HFF-Myc (cell line): ENCODE results near the gene LRMDA.
"Not testable (repeated sequence)": the region's sequence is repeated elsewhere in the genome, so short reads cannot be mapped to it uniquely, and the experiment has no call there.

Experiments used
- DNase-seq: peaks from one replicate; pipeline ENCODE4 v3.0.0-alpha.2; 2011; ENCODE audit warnings: low read depth; ENCODE audit errors: extremely low read depth
- H3K4me3 ChIP-seq: replicated peaks from 2 replicates; pipeline ENCODE4 v1.5.1; 2011; ENCODE audit warnings: low read depth, mild to moderate bottlenecking, control low read depth, low read length
- TF ChIP-seq, protein P1 (sequence below): IDR thresholded peaks from 2 replicates; pipeline ENCODE4 v1.5.1; 2012; ENCODE audit warnings: mild to moderate bottlenecking, low read depth, low read length, control low read depth; ENCODE audit errors: missing control alignments

LRMDA gene

DNA sequence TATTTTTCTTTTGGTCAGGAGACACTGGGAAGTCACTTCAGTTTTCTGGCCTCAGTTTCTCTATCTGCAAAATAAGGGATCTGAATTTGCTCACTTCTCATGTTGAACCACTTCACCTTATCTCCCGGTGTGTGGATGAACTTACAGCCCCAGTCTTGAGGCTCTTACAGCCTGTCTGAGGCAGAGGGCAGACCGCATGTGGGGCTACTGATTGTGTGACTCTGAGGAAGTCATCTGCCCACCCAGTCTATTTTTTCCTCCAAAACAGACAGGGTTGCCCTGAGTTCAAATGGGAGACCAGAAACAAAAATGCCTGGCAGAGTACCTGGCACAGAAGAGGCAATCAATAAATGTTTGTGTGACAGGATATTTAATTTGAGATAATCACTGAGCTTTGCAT, 78.3 kb downstream of the LRMDA start:
- no peak for DNase-seq
- TF ChIP-seq, protein P1, sequence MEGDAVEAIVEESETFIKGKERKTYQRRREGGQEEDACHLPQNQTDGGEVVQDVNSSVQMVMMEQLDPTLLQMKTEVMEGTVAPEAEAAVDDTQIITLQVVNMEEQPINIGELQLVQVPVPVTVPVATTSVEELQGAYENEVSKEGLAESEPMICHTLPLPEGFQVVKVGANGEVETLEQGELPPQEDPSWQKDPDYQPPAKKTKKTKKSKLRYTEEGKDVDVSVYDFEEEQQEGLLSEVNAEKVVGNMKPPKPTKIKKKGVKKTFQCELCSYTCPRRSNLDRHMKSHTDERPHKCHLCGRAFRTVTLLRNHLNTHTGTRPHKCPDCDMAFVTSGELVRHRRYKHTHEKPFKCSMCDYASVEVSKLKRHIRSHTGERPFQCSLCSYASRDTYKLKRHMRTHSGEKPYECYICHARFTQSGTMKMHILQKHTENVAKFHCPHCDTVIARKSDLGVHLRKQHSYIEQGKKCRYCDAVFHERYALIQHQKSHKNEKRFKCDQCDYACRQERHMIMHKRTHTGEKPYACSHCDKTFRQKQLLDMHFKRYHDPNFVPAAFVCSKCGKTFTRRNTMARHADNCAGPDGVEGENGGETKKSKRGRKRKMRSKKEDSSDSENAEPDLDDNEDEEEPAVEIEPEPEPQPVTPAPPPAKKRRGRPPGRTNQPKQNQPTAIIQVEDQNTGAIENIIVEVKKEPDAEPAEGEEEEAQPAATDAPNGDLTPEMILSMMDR: no peak
- H3K4me3 ChIP-seq: no peak overlapping the region

DNA sequence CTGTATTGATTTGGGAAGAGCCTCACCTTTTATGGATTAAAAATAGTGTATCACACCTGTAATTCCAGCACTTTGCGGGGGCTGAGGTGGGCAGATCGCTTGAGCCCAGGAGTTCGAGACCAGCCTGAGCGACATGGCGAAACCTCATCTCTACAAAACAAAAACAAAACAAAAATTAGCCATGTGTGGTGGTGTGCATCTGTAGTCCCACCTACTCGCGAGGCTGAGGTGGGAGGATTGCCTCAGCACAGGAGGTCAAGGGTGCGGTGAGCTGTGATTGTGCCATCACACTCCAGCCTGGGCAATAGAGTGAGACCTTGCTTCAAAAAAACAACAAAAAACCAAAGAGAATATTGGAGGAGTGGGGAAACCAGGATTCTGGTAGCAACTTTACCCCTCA, 79.6 kb downstream of the LRMDA start:
- TF ChIP-seq, protein P1: no peak
- H3K4me3 ChIP-seq: no peak overlapping the region
- no peak for DNase-seq

DNA sequence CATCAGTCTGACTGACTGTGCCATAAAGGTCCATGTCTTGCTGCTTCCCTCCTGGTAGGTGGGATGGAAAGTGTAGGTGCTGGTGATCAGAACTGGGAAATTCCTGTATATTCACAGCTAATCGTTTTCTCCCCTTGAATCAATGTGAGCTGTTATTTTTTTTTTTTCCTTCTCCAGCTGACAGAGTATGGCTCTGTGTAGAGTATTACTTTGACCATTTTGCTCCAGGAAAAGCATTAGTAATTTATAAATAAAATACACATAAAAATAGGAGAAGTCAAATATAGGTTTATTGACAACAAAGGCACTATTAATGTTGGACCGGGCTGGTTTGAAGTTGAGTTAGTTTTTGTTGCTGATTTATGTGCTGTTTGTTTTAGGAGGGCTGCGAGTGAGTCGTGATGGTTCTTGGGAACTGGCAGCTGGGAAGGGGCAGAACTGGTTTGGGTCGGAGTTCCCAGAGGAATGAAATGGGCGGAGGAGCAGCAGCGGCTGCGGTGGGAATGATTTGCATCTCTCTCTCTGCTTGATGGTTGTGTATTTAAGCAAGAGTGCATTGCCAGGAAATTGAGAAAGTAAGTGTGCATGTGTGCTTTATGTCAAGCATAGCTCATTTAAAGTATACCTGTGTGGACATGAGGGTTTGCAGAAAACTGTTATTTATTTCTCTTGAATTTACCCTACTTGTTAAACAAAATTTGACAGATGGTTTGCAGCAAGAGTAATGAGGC, 80.9 kb downstream of the LRMDA start:
- TF ChIP-seq, protein P1: no peak
- no peak for DNase-seq

DNA sequence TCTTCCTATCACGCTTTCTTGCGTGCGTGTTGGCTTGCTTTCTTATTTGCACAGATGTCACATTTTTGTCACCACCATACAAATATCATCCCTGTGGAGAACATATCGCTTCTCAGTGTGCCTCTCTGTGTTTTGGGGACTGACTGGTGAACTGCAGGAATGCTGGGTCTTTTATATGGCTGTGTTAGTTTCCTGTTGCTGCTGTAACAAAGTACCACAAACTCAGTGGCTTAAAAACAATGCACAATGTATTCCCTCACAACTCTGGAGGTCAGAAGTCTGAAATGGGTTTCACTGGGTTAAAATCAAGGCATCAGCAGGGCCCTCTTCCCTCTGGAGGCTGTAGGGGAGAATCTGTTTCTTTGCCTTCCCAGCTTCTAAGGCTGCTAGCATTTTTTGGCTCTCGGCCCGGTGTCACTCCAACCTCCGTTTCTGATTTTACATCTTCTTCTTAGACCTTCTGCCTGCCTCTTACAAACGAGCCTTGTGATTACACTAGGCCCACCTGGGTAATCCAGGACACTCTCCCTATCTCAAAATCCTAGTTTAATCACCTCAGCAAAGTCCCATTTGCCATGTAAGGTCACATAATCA, 82.0 kb downstream of the LRMDA start:
- TF ChIP-seq, protein P1: no peak
- H3K4me3 ChIP-seq: no peak overlapping the region
- no peak for DNase-seq

More for the DNA sequence above, 80.9 kb downstream of the LRMDA start:
- H3K4me3 ChIP-seq: no peak overlapping the region

DNA sequence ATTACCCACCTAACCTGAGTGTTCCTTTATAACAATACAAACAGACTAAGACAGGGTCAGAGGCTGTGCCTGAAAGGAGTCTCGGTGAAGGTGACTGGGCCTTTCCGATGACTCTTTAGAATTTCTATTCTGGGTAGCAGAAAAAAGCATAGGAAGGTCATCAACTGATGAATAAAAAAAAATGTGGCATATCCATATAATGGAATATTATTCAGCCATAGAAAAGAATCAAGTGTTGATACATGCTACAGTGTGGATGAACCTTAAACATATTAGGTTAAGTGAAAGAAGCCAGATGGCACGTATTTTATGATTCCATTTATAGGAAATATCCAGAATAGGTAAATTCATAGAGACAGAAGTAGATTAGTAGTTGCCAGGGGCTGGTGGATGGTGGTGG, 83.4 kb downstream of the LRMDA start:
- no peak for DNase-seq
- no peak overlapping the region for H3K4me3 ChIP-seq
- TF ChIP-seq, protein P1: no peak

DNA sequence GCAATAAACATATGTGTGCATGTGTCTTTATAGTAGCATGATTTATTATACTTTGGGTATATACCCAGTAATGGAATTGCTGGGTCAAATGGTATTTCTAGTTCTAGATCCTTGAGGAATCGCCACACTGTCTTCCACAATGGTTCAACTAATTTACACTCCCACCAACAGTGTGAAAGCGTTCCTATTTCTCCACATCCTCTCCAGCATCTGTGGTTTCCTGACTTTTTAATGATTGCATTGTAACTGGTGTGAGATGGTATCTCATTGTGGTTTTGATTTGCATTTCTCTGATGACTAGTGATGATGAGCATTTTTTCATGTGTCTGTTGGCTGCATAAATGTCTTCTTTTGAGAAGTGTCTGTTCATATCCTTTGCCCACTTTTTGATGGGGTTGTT, 84.7 kb downstream of the LRMDA start:
- DNase-seq, H3K4me3 ChIP-seq: not testable (repeated sequence)

DNA sequence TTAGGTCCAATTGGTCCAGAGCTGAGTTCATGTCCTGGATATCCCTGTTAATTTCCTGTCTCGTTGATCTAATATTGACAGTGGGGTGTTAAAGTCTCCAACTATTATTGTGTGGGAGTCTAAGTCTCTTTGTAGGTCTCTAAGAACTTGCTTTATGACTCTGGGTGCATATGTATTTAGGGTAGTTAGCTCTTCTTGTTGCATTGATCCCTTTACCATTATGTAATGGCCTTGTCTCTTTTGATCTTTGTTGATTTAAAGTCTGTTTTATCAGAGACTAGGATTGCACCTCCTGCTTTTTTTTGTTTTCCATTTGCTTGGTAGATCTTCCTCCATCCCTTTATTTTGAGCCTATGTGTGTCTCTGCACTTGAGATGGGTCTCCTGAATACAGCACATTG, 87.8 kb downstream of the LRMDA start:
- H3K4me3 ChIP-seq, DNase-seq: not testable (repeated sequence)

DNA sequence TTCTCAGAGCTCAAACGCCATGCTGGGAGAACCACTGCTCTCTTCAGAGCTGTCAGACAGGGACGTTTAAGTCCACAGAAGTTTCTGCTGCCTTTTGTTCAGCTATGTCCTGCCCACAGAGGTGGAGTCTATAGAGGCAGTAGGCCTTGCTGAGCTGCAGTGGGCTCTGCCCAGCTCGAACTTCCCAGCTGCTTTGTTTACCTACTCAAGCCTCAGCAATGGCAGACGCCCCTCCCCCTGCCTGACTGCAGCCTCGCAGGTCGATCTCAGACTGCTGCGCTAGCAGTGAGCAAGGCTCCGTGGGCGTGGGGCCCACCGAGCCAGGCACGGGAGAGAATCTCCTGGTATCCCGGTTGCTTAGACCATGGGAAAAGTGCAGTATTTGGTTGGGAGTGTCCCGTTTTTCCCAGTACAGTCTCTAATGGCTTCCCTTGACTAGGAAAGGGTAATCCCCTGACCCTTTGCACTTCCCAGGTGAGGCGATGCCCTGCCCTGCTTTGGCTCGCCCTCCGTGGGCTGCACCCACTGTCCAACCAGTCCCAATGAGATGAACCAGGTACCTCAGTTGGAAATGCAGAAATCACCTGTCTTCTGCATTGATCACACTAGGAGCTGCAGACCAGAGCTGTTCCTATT, 89.9 kb downstream of the LRMDA start:
- not testable (repeated sequence) for H3K4me3 ChIP-seq, DNase-seq
